Esophagus squamous epithelium (tissue), 4 donors: Measurements from ENCODE around the gene MLH3.

Source experiments
- CTCF ChIP-seq, 6 experiments: fragments of 450-650 bp in 4 of 6; fragments of 200-600 bp in 2 of 6; sonication (generic) in 2 of 6; IDR thresholded peaks; one replicate each; pipeline ENCODE4 v1.5.1; 2016 to 2019; ENCODE audit warnings: antibody characterized with exemption in 6 of 6, mild to moderate bottlenecking in 4 of 6, moderate library complexity in 4 of 6
- POLR2A ChIP-seq, 4 donors: fragments of 450-650 bp; IDR thresholded peaks; one replicate each; pipeline ENCODE4 v1.6.1; 2017; ENCODE audit warnings: antibody characterized with exemption in 4 of 4, mild to moderate bottlenecking in 4 of 4, moderate library complexity in 3 of 4

- no peak for TF ChIP-seq CTCF (IDR thresholded peaks at IDR 0.05)
- no peak for TF ChIP-seq POLR2A (IDR thresholded peaks at IDR 0.05)
These were observed 65.5 kb downstream of the MLH3 start for GRCh38 chr14:74985806-74986205.
